PC-9 (cell line): ENCODE results near the gene MYL7. TPM values are rescaled to one million over a fixed set of nuclear protein-coding genes. Genes with fewer than 3 reads are reported as not detected.

ENCODE experiments used
- BruUV-seq: library from RNA; stranded (reverse); fragments of 400-500 nt; replicated peaks from 2 replicates; lab custom pipeline; 2021; lab: Mats Ljungman, UMichigan
- CTCF ChIA-PET: fragments of 300-600 bp; sonication (Branson Sonifier 250); formaldehyde crosslinking; loops from one replicate; lab custom pipeline; 2022; ENCODE audit warnings: antibody characterized with exemption; lab: Charles Lee
- POLR2A ChIA-PET: fragments of 300-600 bp; sonication (Branson Sonifier 250); formaldehyde crosslinking; loops from one replicate; lab custom pipeline; 2022; ENCODE audit warnings: antibody characterized with exemption; ENCODE audit not compliant: unreplicated experiment; lab: Charles Lee
- DNase-seq, 2 experiments: peaks; one replicate each; pipeline versions ENCODE4 v3.0.0 to v3.0.0-alpha.2; 2015 to 2022; ENCODE audit warnings: mixed read lengths in 1 of 2
- H2AFZ ChIP-seq: fragments of 200-600 bp; sonication (generic); 2 replicates; pipeline ENCODE4 v1.8.1; 2017; ENCODE audit warnings: antibody characterized with exemption
- H3F3A ChIP-seq: fragments of 200-600 bp; sonication (generic); 2 replicates; pipeline ENCODE4 v1.8.1; 2017; ENCODE audit warnings: antibody characterized with exemption, mild to moderate bottlenecking, low read depth; ENCODE audit not compliant: insufficient read depth
- H3K27ac ChIP-seq: fragments of 200-600 bp; sonication (generic); 2 replicates; pipeline ENCODE4 v1.6.1; 2016; ENCODE audit warnings: mixed run types
- H3K27me3 ChIP-seq: fragments of 200-600 bp; sonication (generic); 2 replicates; pipeline ENCODE4 v1.6.1; 2016; ENCODE audit warnings: low read depth, mixed run types; ENCODE audit not compliant: insufficient read depth
- H3K36me3 ChIP-seq: fragments of 200-600 bp; sonication (generic); 2 replicates; pipeline ENCODE4 v1.6.1; 2016; ENCODE audit warnings: low read depth, mixed run types
- H3K4me1 ChIP-seq: fragments of 200-600 bp; sonication (generic); replicated peaks from 2 replicates; pipeline ENCODE4 v1.6.1; 2016; ENCODE audit warnings: mixed run types; ENCODE audit not compliant: insufficient read depth
- H3K4me2 ChIP-seq: fragments of 200-600 bp; sonication (generic); 2 replicates; pipeline ENCODE4 v1.6.1; 2017; ENCODE audit warnings: mixed run types
- H3K4me3 ChIP-seq: fragments of 200-600 bp; sonication (generic); 2 replicates; pipeline ENCODE4 v1.6.1; 2016; ENCODE audit warnings: mixed run types
- H3K79me2 ChIP-seq: fragments of 200-600 bp; sonication (generic); 2 replicates; pipeline ENCODE4 v1.6.1; 2017; ENCODE audit warnings: low read depth, mixed run types
- H3K9me2 ChIP-seq: fragments of 200-600 bp; sonication (generic); 2 replicates; pipeline ENCODE4 v1.8.1; 2017; ENCODE audit warnings: mild to moderate bottlenecking; ENCODE audit not compliant: insufficient read depth
- H3K9me3 ChIP-seq: fragments of 200-600 bp; sonication (generic); 2 replicates; pipeline ENCODE4 v1.8.1; 2016; ENCODE audit warnings: low read depth; ENCODE audit not compliant: insufficient read depth
- H4K20me1 ChIP-seq: fragments of 200-600 bp; sonication (generic); 2 replicates; pipeline ENCODE4 v1.8.1; 2017; ENCODE audit not compliant: insufficient read depth
- EZH2 ChIP-seq: fragments of 200-600 bp; sonication (generic); IDR thresholded peaks from 2 replicates; pipeline ENCODE4 v1.8.0; 2017; ENCODE audit warnings: antibody characterized with exemption, low read depth
- intact Hi-C: fragments of 100-400 bp; cut with micrococcal nuclease; formaldehyde crosslinking; loops from one replicate; pipeline ENCODE4 v1.10.0; 2022; ENCODE audit not compliant: unreplicated experiment
- total RNA-seq: library from RNA; stranded (reverse); gene quantifications from 2 replicates; pipeline ENCODE4 v1.2.3, GENCODE V29; 2021
- TF ChIP-seq, protein P1 (sequence below): fragments of 200-600 bp; sonication (generic); conservative IDR thresholded peaks from 2 replicates; pipeline ENCODE4 v1.6.1; 2017; ENCODE audit warnings: mixed run types, antibody characterized with exemption, mild to moderate bottlenecking, moderate library complexity

The MYL7 gene
- total RNA-seq, 1 experiment from 2014 or later: not detected

- Histone ChIP-seq H2AFZ (no peak overlapping the region), H3K79me2 (no peaks in the 10 kb centered on the region), H3F3A (peaks cover 16% of the 10 kb centered on the region), H3K4me1 (peaks cover 15% of the 10 kb centered on the region), H3K4me3 (no peak overlapping the region), H3K27me3 (no peaks in the 10 kb centered on the region), H3K4me2 (no peak overlapping the region), H3K36me3 (no peaks in the 10 kb centered on the region), H3K9me2 (no peaks in the 10 kb centered on the region), H3K9me3 (no peaks in the 10 kb centered on the region), H4K20me1 (no peaks in the 10 kb centered on the region), H3K27ac (no peak overlapping the region)
- DNase-seq: no peak
- ChIA-PET CTCF (no interaction called here), POLR2A (interaction anchor here (0.6 kb wide), 1 partner anchor 563 kb away, joined by 10 read pairs; no protein-coding TSS in a partner anchor)
- BruUV-seq: no TSS peak
- TF ChIP-seq EZH2: no peak
- TF ChIP-seq, protein P1, sequence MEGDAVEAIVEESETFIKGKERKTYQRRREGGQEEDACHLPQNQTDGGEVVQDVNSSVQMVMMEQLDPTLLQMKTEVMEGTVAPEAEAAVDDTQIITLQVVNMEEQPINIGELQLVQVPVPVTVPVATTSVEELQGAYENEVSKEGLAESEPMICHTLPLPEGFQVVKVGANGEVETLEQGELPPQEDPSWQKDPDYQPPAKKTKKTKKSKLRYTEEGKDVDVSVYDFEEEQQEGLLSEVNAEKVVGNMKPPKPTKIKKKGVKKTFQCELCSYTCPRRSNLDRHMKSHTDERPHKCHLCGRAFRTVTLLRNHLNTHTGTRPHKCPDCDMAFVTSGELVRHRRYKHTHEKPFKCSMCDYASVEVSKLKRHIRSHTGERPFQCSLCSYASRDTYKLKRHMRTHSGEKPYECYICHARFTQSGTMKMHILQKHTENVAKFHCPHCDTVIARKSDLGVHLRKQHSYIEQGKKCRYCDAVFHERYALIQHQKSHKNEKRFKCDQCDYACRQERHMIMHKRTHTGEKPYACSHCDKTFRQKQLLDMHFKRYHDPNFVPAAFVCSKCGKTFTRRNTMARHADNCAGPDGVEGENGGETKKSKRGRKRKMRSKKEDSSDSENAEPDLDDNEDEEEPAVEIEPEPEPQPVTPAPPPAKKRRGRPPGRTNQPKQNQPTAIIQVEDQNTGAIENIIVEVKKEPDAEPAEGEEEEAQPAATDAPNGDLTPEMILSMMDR: no peak
- intact Hi-C loops: no loop called here
Observed at GRCh38 chr7:44167920-44168319, 26.8 kb upstream of the MYL7 start.

GRCh38 chr7:44163591-44163990, 22.5 kb upstream of the MYL7 start:
- no peaks in the 10 kb centered on the region for H3K36me3 ChIP-seq
- CTCF ChIA-PET: interaction anchor here (0.8 to 1.4 kb wide), 3 partner anchors 33 to 91 kb away, joined by 3 to 5 read pairs (median 3); no protein-coding TSS in a partner anchor
- H3K79me2 ChIP-seq: no peaks in the 10 kb centered on the region
- POLR2A ChIA-PET: interaction anchor here (0.5 to 0.7 kb wide), 4 partner anchors 37 to 662 kb away, joined by 3 to 8 read pairs (median 3); partner anchors contain the start of gene YKT6
- BruUV-seq: no TSS peak
- H3K4me1 ChIP-seq: peaks cover 25% of the 10 kb centered on the region
- intact Hi-C loops: loop anchor here (1.0 to 5.0 kb wide), 3 partner anchors 21 to 41 kb away; partner anchors contain the start of gene POLD2
- no peaks in the 10 kb centered on the region for H3K9me3 ChIP-seq
- peaks cover 20% of the 10 kb centered on the region for H3F3A ChIP-seq
- H3K27me3 ChIP-seq: no peaks in the 10 kb centered on the region
- peak overlapping the region; percentile 36 for H3K4me2 ChIP-seq
- 0 out of 2 replicates have a peak overlapping the region, but pooled peaks have one; percentile 30 for H3K27ac ChIP-seq
- no peak overlapping the region for H2AFZ ChIP-seq
- no peak for TF ChIP-seq EZH2
- TF ChIP-seq, protein P1: no peak
- H3K4me3 ChIP-seq: no peak overlapping the region
- peak; percentile 86 to 94 for DNase-seq
- no peaks in the 10 kb centered on the region for H4K20me1 ChIP-seq
- H3K9me2 ChIP-seq: no peaks in the 10 kb centered on the region

GRCh38 chr7:44162785-44163395, 21.8 kb upstream of the MYL7 start:
- Histone ChIP-seq H3K4me3 (no peak overlapping the region), H3F3A (peaks cover 20% of the 10 kb centered on the region), H3K9me3 (no peaks in the 10 kb centered on the region), H3K9me2 (no peaks in the 10 kb centered on the region), H3K36me3 (no peaks in the 10 kb centered on the region), H3K4me2 (peak overlapping the region; percentile 36), H4K20me1 (no peaks in the 10 kb centered on the region), H3K27ac (peak overlapping the region; percentile 30; the same call in 1 of the 2 replicates), H2AFZ (no peak overlapping the region), H3K79me2 (no peaks in the 10 kb centered on the region), H3K27me3 (no peaks in the 10 kb centered on the region), H3K4me1 (peaks cover 25% of the 10 kb centered on the region)
- TF ChIP-seq EZH2: no peak
- TF ChIP-seq, protein P1: no peak
- POLR2A ChIA-PET: interaction anchor here (0.6 to 0.7 kb wide), 3 partner anchors 37 to 663 kb away, joined by 3 to 8 read pairs (median 4); no protein-coding TSS in a partner anchor
- CTCF ChIA-PET: interaction anchor here (0.9 to 1.4 kb wide), 2 partner anchors 32 to 90 kb away, joined by 3 to 5 read pairs; no protein-coding TSS in a partner anchor
- no TSS peak for BruUV-seq
- intact Hi-C loops: loop anchor here (1.0 to 5.0 kb wide), 3 partner anchors 21 to 41 kb away; partner anchors contain the start of gene POLD2
- peak; percentile 52 to 72 for DNase-seq
